ES-I3 (cell line): Measurements from ENCODE around the gene OR51L1.

Source experiments
- H3K36me3 ChIP-seq: 2 replicates; pipeline ENCODE4 v1.6.1; 2013; ENCODE audit warnings: mild to moderate bottlenecking, low read length, control low read depth, moderate library complexity; ENCODE audit not compliant: insufficient read depth
- H3K4me1 ChIP-seq: 2 replicates; pipeline ENCODE4 v1.6.1; 2013; ENCODE audit warnings: mild to moderate bottlenecking, control low read depth, low read length; ENCODE audit not compliant: insufficient read depth
- H3K9ac ChIP-seq: 2 replicates; pipeline ENCODE4 v1.6.1; 2013; ENCODE audit warnings: low read depth, mild to moderate bottlenecking, low read length, moderate library complexity
- H3K9me3 ChIP-seq: 2 replicates; pipeline ENCODE4 v1.6.1; 2013; ENCODE audit warnings: mild to moderate bottlenecking, low read length, moderate library complexity; ENCODE audit not compliant: control insufficient read depth, insufficient read depth

The OR51L1 gene

GRCh38 chr11:5021996-5022395 lies 27.3 kb downstream of the OR51L1 start:
- no peaks in the 10 kb centered on the region for H3K4me1 ChIP-seq
- no peak overlapping the region for H3K9ac ChIP-seq
- H3K9me3 ChIP-seq = no peaks in the 10 kb centered on the region
- no peaks in the 10 kb centered on the region for H3K36me3 ChIP-seq

GRCh38 chr11:5036669-5037068 lies 42.0 kb downstream of the OR51L1 start:
- no peak overlapping the region for H3K9ac ChIP-seq
- H3K36me3 ChIP-seq = no peaks in the 10 kb centered on the region
- no peaks in the 10 kb centered on the region for H3K9me3 ChIP-seq

DNA sequence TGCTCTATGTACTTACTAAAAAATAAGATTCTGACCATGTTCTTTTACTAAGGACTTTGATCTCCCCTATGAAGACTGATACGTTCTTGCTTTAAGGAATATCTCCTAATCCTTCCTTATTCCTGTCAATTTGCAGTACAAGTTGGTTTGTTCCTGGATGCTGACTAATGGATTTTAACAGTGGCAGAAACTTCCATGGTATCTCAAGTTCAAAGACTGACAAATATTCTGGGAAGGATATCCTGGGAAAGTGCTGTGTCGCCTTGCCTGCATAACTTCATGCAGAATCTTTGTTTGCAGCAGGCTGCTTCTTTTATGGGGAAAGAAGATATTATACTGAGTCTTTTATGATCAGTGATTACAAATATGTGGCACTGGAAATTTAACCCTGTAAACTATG lies 43.3 kb downstream of the OR51L1 start:
- Histone ChIP-seq H3K4me1 (no peaks in the 10 kb centered on the region), H3K36me3 (no peaks in the 10 kb centered on the region), H3K9me3 (no peaks in the 10 kb centered on the region), H3K9ac (no peak overlapping the region)

More at GRCh38 chr11:5036669-5037068, 42.0 kb downstream of the OR51L1 start:
- H3K4me1 ChIP-seq = no peaks in the 10 kb centered on the region

DNA sequence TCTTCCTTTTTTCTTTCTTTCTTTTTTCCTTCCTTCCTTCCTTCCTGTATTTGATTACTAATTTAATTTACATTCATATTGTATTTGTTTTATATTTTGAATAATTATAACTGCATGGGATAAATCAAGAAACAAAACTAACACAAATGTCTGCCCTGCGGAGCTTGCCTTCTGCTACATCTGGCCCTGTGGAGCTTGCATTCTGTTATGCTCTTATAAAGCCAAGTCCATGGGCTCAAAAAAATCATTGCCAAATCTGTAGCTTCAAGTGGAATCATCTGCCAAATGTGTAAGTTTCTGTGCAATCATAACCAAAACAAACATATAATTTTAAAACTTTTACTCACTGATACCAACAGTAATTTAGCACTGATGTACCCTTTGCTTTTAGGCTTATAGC lies 43.7 kb downstream of the OR51L1 start:
- Histone ChIP-seq H3K36me3 (no peaks in the 10 kb centered on the region), H3K9ac (no peak overlapping the region), H3K9me3 (no peaks in the 10 kb centered on the region), H3K4me1 (no peaks in the 10 kb centered on the region)

- no peaks in the 10 kb centered on the region for H3K4me1 ChIP-seq
- H3K9me3 ChIP-seq = no peaks in the 10 kb centered on the region
- H3K9ac ChIP-seq = no peak overlapping the region
- H3K36me3 ChIP-seq = no peaks in the 10 kb centered on the region
These were observed 46.2 kb downstream of the OR51L1 start for GRCh38 chr11:5040876-5041275.

GRCh38 chr11:5042091-5042490 lies 47.4 kb downstream of the OR51L1 start:
- Histone ChIP-seq H3K4me1 (no peaks in the 10 kb centered on the region; the same call in 1 of the 2 replicates), H3K9ac (no peak overlapping the region), H3K36me3 (no peaks in the 10 kb centered on the region), H3K9me3 (no peaks in the 10 kb centered on the region)

- Histone ChIP-seq H3K9me3 (no peaks in the 10 kb centered on the region), H3K9ac (no peak overlapping the region), H3K4me1 (no peaks in the 10 kb centered on the region; the same call in 1 of the 2 replicates), H3K36me3 (no peaks in the 10 kb centered on the region)
These were observed 48.7 kb downstream of the OR51L1 start for GRCh38 chr11:5043380-5043779.

- H3K9ac ChIP-seq = no peak within 1 kb of the TSS
These were observed 51.6 kb downstream of the OR51L1 start, which contains the start of gene OR52J3 for GRCh38 chr11:5046226-5046625. Gene OR52J3 (plus strand): TSS chr11:5046526. CDS start chr11:5046526, 0 bp downstream.

DNA sequence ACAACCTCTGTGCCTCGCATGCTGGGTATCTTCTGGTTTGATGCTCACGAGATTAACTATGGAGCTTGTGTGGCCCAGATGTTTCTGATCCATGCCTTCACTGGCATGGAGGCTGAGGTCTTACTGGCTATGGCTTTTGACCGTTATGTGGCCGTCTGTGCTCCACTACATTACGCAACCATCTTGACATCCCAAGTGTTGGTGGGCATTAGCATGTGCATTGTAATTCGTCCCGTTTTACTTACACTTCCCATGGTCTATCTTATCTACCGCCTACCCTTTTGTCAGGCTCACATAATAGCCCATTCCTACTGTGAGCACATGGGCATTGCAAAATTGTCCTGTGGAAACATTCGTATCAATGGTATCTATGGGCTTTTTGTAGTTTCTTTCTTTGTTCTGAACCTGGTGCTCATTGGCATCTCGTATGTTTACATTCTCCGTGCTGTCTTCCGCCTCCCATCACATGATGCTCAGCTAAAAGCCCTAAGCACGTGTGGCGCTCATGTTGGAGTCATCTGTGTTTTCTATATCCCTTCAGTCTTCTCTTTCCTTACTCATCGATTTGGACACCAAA lies 52.2 kb downstream of the OR51L1 start:
- Histone ChIP-seq H3K9ac (no peak overlapping the region), H3K36me3 (no peaks in the 10 kb centered on the region), H3K4me1 (no peaks in the 10 kb centered on the region; the same call in 1 of the 2 replicates), H3K9me3 (no peaks in the 10 kb centered on the region)

More at GRCh38 chr11:5046226-5046625, 51.6 kb downstream of the OR51L1 start, which contains the start of gene OR52J3:
- H3K9me3 ChIP-seq = no peaks in the 10 kb centered on the region
- H3K4me1 ChIP-seq = no peaks in the 10 kb centered on the region; the same call in 1 of the 2 replicates
- H3K36me3 ChIP-seq = no peaks in the 10 kb centered on the region
